ENCODE measurements around the gene AADAT.

GRCh38 chr4:170025523-170026252, 64.1 kb downstream of the AADAT start:
- TF ChIP-seq POLR2AphosphoS5 (IDR thresholded peaks at IDR 0.05; ENCODE audit: borderline replicate concordance, low read depth, low read length) (no peak), EZH2 (IDR thresholded peaks at IDR 0.05) (no peak)
